Body of pancreas (tissue), 4 donors: ENCODE results near the gene EP400.

Experiments
- CTCF ChIP-seq, 7 experiments: fragments of 450-650 bp in 4 of 7; fragments of 200-600 bp in 3 of 7; sonication (generic) in 3 of 7; IDR thresholded peaks; one replicate each; pipeline ENCODE4 v1.5.1; 2016 to 2019; ENCODE audit warnings: antibody characterized with exemption in 7 of 7
- POLR2A ChIP-seq, 3 donors: fragments of 450-650 bp; IDR thresholded peaks; one replicate each; pipeline ENCODE4 v1.6.1; 2016; ENCODE audit warnings: antibody characterized with exemption in 3 of 3, mild to moderate bottlenecking in 2 of 3

- TF ChIP-seq CTCF (IDR thresholded peaks at IDR 0.05) (no peak), POLR2A (IDR thresholded peaks at IDR 0.05) (no peak)
Measured at GRCh38 chr12:132064631-132065030, 114.9 kb downstream of the EP400 start.
